NCI-H446 treated with DMSO at 0.1 percent for 48 hours (cell line): ENCODE measurements around the gene FAM98C.
"Not testable (repeated sequence)": the region's sequence is repeated elsewhere in the genome, so short reads cannot be mapped to it uniquely, and the experiment has no call there.

Experiments used
- DNase-seq: peaks from one replicate; lab custom pipeline; 2025; lab: John Stamatoyannopoulos, UW

Gene FAM98C

DNA sequence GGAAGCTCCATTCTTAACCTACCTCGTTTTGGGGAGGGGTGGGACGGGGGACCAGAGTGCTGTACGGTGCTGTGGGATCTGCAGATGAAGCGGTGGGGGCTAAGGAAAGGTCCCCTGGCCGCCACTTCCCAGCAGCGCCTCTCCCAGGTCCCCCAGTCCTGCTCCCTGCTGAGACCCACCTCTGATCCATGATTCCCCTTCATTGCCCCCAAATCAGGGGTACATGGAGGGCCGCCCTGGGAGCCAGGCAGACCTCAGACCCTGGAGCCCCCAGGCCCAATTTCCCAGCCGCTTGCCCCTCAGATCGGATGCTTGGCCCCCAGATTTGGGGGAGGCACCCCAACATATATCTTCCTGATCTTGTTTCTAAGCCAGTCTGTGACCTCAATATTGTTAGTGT is 3.8 kb upstream of the FAM98C start:
- no peak for DNase-seq

- DNase-seq = no peak
Measured at GRCh38 chr19:38399537-38399936, 3.4 kb upstream of the FAM98C start.

- DNase-seq = no peak
Measured at GRCh38 chr19:38400361-38400760, 2.5 kb upstream of the FAM98C start.

- DNase-seq = no peak
Measured at GRCh38 chr19:38401148-38401547, 1.7 kb upstream of the FAM98C start.

- no peak for DNase-seq
Measured at GRCh38 chr19:38402623-38402966, 298 bp upstream of the FAM98C start.

DNA sequence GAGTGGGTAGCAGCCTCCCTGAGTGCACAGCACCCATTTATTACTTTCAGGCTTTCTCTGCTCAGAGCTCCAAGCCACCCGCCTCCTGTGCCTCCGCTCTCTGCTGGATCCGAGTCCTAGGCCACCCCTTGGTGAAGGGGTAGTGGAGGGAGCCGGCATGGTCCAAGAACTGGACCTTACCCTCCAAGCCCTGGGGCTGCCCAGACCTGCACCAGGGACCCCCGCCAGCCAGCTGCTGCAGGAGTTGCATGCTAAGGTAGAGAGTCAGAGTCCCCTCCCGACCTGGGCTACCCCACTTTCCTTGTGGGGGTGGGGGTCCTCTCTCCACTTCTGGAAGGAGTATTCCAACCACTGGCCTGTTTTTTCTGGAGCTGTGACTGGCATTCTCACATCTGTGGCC is 2.0 kb downstream of the FAM98C start:
- no peak for DNase-seq

- DNase-seq = no peak
Measured at GRCh38 chr19:38405276-38405675, 2.4 kb downstream of the FAM98C start.

DNA sequence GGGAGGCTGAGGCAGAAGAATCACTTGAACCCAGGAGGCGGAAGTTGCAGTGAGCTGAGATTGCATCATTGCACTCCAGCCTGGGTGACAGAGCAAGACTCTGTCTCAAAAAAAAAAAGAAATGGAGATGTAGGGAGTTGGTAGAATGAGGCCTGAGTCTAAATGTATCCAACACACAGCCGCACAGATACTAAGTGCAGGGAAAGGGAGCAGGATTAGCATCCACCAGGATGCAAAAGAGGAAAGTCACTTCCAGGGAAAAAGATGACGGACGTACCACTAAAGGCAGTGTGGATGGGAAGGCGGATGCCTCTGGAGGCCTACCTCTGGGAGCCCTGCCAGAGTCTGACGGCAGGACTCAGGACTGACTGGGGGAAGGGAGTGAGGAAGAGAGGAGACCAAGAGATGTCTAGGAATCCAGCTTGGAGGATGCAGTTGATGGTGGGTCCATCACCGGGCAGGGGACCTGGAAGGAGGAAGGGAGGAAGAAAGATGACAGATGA is 6.8 kb downstream of the FAM98C start:
- DNase-seq = no peak

GRCh38 chr19:38410407-38410806 is 7.5 kb downstream of the FAM98C start:
- not testable (repeated sequence) for DNase-seq

DNA sequence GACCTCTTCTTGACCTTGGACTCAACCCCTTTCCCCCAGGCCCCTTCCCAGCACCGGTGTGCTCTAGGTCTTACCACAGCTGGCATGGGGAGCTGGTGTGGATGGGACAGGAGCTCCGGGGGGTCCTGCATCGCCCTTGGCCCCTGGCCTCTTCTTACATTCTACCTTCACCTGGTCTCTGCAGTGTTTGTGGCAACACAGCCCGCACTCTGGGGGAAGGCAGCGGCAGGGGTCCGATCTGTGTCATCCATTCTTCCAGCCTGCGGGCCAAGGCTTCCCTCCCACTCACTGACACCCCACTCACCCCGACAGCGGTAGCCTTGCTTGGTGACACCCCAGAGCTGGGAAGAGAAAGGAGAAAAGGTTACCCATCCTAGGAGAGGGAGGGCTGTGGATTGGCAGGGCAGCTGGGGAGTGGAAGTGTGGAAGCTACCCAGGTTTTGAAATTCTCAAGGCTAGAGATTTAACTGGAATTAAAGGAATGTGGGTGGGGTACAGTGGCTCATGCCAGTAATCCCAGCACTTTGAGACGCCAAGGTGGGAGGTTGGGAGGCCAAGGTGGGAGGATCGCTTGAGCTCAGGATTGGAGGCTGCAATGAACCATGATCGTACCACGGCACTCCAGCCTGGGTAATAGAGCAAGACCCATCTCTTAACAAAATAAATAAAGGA is 8.3 kb downstream of the FAM98C start:
- DNase-seq = no peak

GRCh38 chr19:38411898-38412297 is 9.0 kb downstream of the FAM98C start:
- DNase-seq = not testable (repeated sequence)

DNA sequence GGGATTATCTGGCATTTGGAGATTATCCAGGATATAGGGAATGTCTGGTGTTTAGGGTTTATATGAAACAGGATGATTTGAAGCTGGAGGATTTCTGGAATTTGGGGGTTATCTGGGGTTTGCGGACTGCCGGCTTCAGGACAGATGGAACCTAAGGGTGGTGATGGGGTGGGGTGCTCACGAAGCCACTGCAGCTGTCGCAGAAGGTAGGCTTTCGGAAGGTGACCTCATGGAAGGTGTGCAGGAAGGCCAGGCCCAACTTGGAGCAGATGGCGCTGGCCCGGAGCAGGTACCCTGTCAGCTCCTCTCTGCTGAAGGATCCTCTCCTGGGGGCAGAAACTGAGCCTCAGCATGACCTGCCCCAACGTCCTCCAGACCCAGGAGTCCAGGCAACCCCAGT is 9.6 kb downstream of the FAM98C start:
- DNase-seq = no peak

- no peak for DNase-seq
Measured at GRCh38 chr19:38412961-38413360, 10.1 kb downstream of the FAM98C start.

DNA sequence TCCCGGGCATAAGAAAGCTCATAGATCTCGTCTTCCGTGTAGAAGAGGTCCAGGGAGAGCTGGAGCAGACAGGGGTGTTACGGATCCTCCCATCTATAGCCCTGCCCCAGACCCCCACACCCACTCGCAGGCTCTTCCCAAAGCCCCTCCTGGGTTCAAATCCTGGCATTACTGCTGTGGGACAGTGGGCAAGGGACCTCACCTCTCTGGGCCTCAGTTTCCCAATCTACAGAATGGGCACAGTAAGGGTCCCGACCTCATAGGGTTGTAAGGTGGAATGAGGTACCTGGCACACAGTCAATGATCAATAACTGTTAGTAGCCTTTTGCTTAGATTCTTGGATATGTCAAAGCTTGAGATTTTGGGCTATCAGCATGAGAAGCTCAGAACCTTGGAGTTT is 10.5 kb downstream of the FAM98C start:
- no peak for DNase-seq

DNA sequence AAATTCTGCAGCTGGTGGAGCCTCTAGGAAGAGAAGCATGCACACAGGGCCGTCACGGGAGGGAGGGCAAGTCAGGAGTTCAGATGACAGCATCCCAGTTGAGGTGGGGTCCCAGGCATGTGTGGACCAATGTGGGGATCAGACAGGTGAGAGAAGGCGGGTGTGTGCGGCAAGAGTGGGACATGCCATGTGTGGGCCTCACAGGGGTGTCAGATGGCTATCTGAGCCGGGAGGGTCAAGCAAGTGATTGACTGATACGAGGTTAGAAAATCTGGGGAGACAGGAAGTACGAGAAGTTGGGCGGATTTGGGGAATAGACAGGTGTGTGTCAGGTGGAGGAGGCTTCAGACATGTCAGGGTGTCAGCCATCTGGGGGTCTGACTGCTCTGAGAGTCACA is 14.3 kb downstream of the FAM98C start:
- DNase-seq = no peak

- no peak for DNase-seq
Measured at GRCh38 chr19:38417544-38418506, 14.9 kb downstream of the FAM98C start.

DNA sequence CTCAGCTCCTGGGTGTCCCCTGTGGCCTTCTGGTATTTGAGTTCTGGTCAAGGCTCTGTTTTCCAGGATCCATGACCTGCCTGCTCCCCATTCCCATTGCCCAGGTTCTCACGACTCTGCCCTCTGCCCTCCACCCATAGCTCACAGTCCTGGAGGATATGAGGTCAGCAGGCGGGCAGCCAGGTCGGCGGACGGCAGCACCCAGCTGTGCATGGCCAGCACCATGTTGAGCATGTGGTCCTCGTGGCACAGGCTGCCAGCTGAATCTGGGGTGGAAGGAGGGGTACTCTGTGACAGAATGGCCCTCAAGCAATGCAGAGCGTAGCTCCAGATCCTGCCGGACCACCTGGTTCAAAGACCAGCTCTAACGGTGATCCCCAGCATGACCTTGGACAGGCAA is 18.0 kb downstream of the FAM98C start:
- no peak for DNase-seq

DNA sequence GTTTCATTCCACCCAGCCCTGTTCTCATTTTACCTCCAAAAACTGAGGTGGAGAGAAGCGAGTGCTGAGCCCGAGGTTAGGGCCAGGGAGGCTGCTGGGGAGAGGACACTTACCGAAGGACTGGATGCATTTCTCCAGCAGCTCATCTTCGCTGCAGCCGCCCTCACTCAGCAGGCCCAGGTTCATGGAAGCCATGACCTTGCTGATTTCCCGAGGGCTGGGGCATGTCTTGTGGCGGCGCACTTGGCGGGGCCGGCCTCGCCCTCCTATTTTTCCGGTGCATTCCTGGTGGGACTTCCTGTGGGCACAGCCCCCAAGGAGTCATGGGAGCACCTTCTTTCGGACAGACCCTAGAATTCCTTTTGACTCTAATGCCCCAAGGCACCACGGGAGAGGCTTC is 19.0 kb downstream of the FAM98C start:
- DNase-seq = no peak

DNA sequence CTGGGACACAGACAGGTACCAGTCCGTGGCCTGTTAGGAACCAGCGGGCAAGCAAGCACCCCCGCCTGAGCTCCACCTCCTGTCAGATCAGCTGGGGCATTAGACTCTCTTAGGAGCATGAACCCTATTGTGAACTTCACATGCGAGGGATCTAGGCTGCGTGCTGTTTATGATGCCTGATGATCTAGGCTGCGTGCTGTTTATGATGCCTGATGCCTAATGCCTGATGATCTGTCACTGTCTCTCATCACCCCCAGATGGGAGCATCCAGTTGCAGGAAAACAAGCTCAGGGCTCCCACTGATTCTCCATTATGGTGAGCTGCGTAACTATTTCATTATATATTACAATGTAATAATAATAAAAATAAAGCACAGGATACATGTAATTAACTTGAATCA is 19.5 kb downstream of the FAM98C start:
- no peak for DNase-seq

GRCh38 chr19:38424272-38424671 is 21.4 kb downstream of the FAM98C start:
- DNase-seq = no peak

DNA sequence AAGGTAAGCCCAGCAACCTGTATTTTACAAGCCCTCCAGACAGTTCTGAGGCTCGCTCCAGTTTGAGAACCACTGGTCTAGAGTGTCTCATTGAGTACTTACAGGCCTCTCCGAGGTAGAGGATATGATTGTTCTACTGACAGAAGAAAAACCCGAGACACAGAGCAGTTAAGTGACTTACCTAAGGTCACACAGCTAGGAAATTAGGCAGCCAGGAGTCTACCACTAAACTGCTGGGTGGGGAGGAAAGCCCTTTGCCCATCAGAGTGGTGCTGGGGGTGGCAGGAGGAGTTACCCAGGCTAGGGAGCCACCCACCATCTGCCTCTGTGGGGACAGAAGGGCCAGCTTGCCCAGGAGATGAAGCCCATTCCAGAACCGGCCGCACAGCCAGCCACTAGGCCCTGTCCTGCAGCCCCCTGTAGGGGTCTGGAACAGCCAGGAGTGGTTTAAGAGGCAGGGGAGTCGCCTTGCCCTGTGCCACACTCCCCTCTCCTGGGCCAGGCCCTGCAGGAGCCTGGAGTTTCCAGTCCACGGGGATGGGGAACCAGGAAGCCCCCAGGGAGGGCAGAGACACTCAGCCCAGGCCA is 22.4 kb downstream of the FAM98C start:
- DNase-seq = no peak

- no peak for DNase-seq
Measured at GRCh38 chr19:38425810-38426466, 23.0 kb downstream of the FAM98C start, which contains the start of gene RASGRP4. TSS of gene RASGRP4 (minus strand) at chr19:38426219. CDS start at chr19:38426091, 128 bp downstream.
